Measurements from ENCODE around the gene SLC25A53. TPM values are rescaled to one million over a fixed set of nuclear protein-coding genes. Genes with fewer than 3 reads are reported as not detected.

The SLC25A53 gene
- total and polyA plus RNA-seq, 10 of the 15 experiments (the other 5 are each of a cell fraction or from before 2014, with no cell fraction given), result 4.1 to 11.4 (median 7.6) TPM

- no TSS peak for BruUV-seq (replicated peaks)
- FAIRE-seq (no peak), ATAC-seq (peak; percentile 42), DNase-seq (ENCODE audit: low read depth, low spot score) (no peak)
- Histone ChIP-seq H3K4me3 (no peak overlapping the region), H3K4me1 (ENCODE audit: control insufficient read depth, insufficient read depth, low read length) (no peaks in the 10 kb centered on the region), H3K27ac (ENCODE audit: control insufficient read depth, insufficient read depth) (no peak overlapping the region), H4K20me1 (ENCODE audit: control insufficient read depth, insufficient read depth) (no peaks in the 10 kb centered on the region), H3K79me2 (ENCODE audit: control insufficient read depth, insufficient read depth, low read length) (peaks cover 14% of the 10 kb centered on the region), H3K9ac (ENCODE audit: control insufficient read depth, insufficient read depth, low read length) (no peak overlapping the region), H2AFZ (ENCODE audit: control insufficient read depth, low read depth, low read length) (no peak overlapping the region), H3K27me3 (replicated peaks in 1 of 2; ENCODE audit: control insufficient read depth in 2 of 2, insufficient read depth in 2 of 2, low read length in 1 of 2) (no peaks in the 10 kb centered on the region), H3K9me3 (replicated peaks; ENCODE audit: control insufficient read depth, insufficient read depth, low read length) (no peaks in the 10 kb centered on the region), H3K36me3 (ENCODE audit: control insufficient read depth in 2 of 2, insufficient read depth in 2 of 2, low read length in 1 of 2) (no peaks in the 10 kb centered on the region; a peak in 1 of 4 replicates), H3K4me2 (ENCODE audit: control insufficient read depth, insufficient read depth) (no peak overlapping the region)
- ChIA-PET CTCF (interaction anchor here (1.5 kb wide), 1 partner anchor 24 kb away, joined by 4 read pairs; no protein-coding TSS in a partner anchor), POLR2A (no interaction called here), SMC1A (ENCODE audit: uncharacterized antibody, unreplicated experiment) (no interaction called here), RAD21 (ENCODE audit: unreplicated experiment) (no interaction called here)
- intact Hi-C loops (cut with micrococcal nuclease; ENCODE audit: unreplicated experiment) (no loop called here), in situ Hi-C loops (cut with MboI) (no loop called here)
- WGBS (ENCODE audit: insufficient coverage, insufficient replicate concordance, low lambda C conversion rate, missing lambda C conversion rate), result 47% methylated on average over 4 of the region's 6 CpGs
- TF ChIP-seq ZNF384 (IDR thresholded peaks at IDR 0.05; ENCODE audit: borderline replicate concordance, low read depth, low read length), result 0 out of 2 replicates have a peak, but pooled peaks have one; percentile 9
- no peak for TF ChIP-seq BCLAF1 (IDR thresholded peaks at IDR 0.05)
Measured at GRCh38 chrX:104172121-104172520, 15.3 kb upstream of the SLC25A53 start.

DNA sequence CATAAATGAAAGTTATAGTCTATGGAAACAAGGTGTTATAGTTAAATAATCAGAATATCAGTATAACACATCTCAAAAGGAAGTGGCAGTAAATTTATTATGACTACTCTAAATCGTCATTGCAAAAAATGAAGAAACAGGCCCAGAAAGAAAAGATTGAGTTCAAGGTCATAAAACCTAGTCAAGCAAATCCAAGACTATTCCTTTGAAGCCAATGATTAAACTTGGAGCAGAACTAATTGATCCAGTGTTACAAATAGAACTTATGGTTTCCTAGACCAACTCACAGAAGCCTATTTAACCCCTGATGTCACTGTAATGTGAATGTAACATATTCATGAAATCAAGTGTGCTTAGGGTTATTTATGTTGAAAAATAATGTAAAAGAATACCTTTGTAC is 11.3 kb upstream of the SLC25A53 start:
- intact Hi-C loops (cut with micrococcal nuclease; ENCODE audit: unreplicated experiment) (no loop called here), in situ Hi-C loops (cut with MboI) (no loop called here)
- WGBS (ENCODE audit: insufficient coverage, insufficient replicate concordance, low lambda C conversion rate, missing lambda C conversion rate), result 0% methylated on average over 1 of the region's 1 CpG
- Histone ChIP-seq H3K4me3 (peak overlapping the region; percentile 73), H3K36me3 (ENCODE audit: control insufficient read depth in 2 of 2, insufficient read depth in 2 of 2, low read length in 1 of 2) (no peaks in the 10 kb centered on the region), H3K79me2 (ENCODE audit: control insufficient read depth, insufficient read depth, low read length) (peaks cover 21% of the 10 kb centered on the region), H4K20me1 (ENCODE audit: control insufficient read depth, insufficient read depth) (no peaks in the 10 kb centered on the region), H2AFZ (ENCODE audit: control insufficient read depth, low read depth, low read length) (no peak overlapping the region), H3K9me3 (replicated peaks; ENCODE audit: control insufficient read depth, insufficient read depth, low read length) (no peaks in the 10 kb centered on the region; the same call in 2 of the 3 replicates), H3K27ac (ENCODE audit: control insufficient read depth, insufficient read depth) (no peak overlapping the region), H3K4me1 (ENCODE audit: control insufficient read depth, insufficient read depth, low read length) (peaks cover 4% of the 10 kb centered on the region), H3K27me3 (replicated peaks in 1 of 2; ENCODE audit: control insufficient read depth in 2 of 2, insufficient read depth in 2 of 2, low read length in 1 of 2) (no peaks in the 10 kb centered on the region), H3K4me2 (ENCODE audit: control insufficient read depth, insufficient read depth) (peak overlapping the region; percentile 53), H3K9ac (ENCODE audit: control insufficient read depth, insufficient read depth, low read length) (no peak overlapping the region)
- ATAC-seq (no peak), FAIRE-seq (no peak), DNase-seq (ENCODE audit: low read depth, low spot score) (no peak)
- POLR2A ChIA-PET, result no interaction called here
- BruUV-seq (replicated peaks), result TSS peak; percentile 58
- RAD21 ChIA-PET (ENCODE audit: unreplicated experiment), result no interaction called here
- CTCF ChIA-PET, result interaction anchor here (0.6 to 2.3 kb wide), 2 partner anchors 11 to 27 kb away, joined by 3 to 12 read pairs; no protein-coding TSS in a partner anchor
- SMC1A ChIA-PET (ENCODE audit: uncharacterized antibody, unreplicated experiment), result interaction anchor here (1.0 to 3.2 kb wide), 2 partner anchors 11 to 59 kb away, joined by 3 to 20 read pairs; partner anchors contain the start of gene SLC25A53
- TF ChIP-seq NFIC (IDR thresholded peaks at IDR 0.05; ENCODE audit: low read depth, low read length) (no peak), TARDBP (IDR thresholded peaks at IDR 0.05; ENCODE audit: borderline replicate concordance) (no peak), NR2F1 (conservative IDR thresholded peaks at IDR 0.05) (no peak), ZNF24 (IDR thresholded peaks at IDR 0.05) (no peak), NBN (IDR thresholded peaks at IDR 0.05) (no peak), EED (IDR thresholded peaks at IDR 0.05; ENCODE audit: low read depth) (no peak), RFX5 (IDR thresholded peaks at IDR 0.05; ENCODE audit: low read depth, low read length) (no peak)
- TF ChIP-seq, protein P1, sequence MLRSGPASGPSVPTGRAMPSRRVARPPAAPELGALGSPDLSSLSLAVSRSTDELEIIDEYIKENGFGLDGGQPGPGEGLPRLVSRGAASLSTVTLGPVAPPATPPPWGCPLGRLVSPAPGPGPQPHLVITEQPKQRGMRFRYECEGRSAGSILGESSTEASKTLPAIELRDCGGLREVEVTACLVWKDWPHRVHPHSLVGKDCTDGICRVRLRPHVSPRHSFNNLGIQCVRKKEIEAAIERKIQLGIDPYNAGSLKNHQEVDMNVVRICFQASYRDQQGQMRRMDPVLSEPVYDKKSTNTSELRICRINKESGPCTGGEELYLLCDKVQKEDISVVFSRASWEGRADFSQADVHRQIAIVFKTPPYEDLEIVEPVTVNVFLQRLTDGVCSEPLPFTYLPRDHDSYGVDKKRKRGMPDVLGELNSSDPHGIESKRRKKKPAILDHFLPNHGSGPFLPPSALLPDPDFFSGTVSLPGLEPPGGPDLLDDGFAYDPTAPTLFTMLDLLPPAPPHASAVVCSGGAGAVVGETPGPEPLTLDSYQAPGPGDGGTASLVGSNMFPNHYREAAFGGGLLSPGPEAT (IDR thresholded peaks at IDR 0.05; ENCODE audit: low read depth), result no peak

All from GM12878 (cell line).